OCI-LY3 (cell line): Measurements from ENCODE around the gene DGKB.

Experiments
- CTCF ChIP-seq: fragments of 200-600, 300-600 bp; sonication (generic); IDR thresholded peaks from 2 replicates; pipeline ENCODE4 v1.5.1; 2014; ENCODE audit warnings: antibody characterized with exemption, low read length, low read depth
- EZH2phosphoT487 ChIP-seq: fragments of 200-600 bp; shearing (Covaris generic); IDR thresholded peaks from 2 replicates; pipeline ENCODE4 v1.6.1; 2018; ENCODE audit warnings: antibody characterized with exemption, mixed run types, low read depth

GRCh38 chr7:14875941-14876587 lies 26.5 kb downstream of the DGKB start:
- TF ChIP-seq CTCF = no peak
- no peak for TF ChIP-seq EZH2phosphoT487
